DOHH2 (cell line): Measurements from ENCODE around the gene SCN2B.

Experiments used
- H3F3A ChIP-seq: fragments of 200-600 bp; sonication (generic), shearing (Covaris generic); 2 replicates; pipeline ENCODE4 v1.6.0; 2016; ENCODE audit warnings: antibody characterized with exemption, mild to moderate bottlenecking; ENCODE audit not compliant: control insufficient read depth, insufficient read depth
- H3K27ac ChIP-seq: fragments of 200-600 bp; sonication (generic); 2 replicates; pipeline ENCODE4 v1.5.1; 2014; ENCODE audit warnings: low read depth, mild to moderate bottlenecking, low read length, moderate library complexity
- H3K27me3 ChIP-seq: fragments of 200-600 bp; sonication (generic); 2 replicates; pipeline ENCODE4 v1.6.1; 2014; ENCODE audit warnings: mild to moderate bottlenecking, low read length, mixed read lengths; ENCODE audit not compliant: control insufficient read depth
- H3K36me3 ChIP-seq: fragments of 200-600 bp; sonication (generic); 2 replicates; pipeline ENCODE4 v1.6.1; 2014; ENCODE audit warnings: mild to moderate bottlenecking, low read length, moderate library complexity, mixed read lengths; ENCODE audit not compliant: control insufficient read depth
- H3K4me1 ChIP-seq: fragments of 200-600 bp; sonication (generic); 2 replicates; pipeline ENCODE4 v1.6.1; 2014; ENCODE audit warnings: mild to moderate bottlenecking, low read length, mixed read lengths; ENCODE audit not compliant: control insufficient read depth
- H3K4me2 ChIP-seq: fragments of 200-600 bp; sonication (generic); 2 replicates; pipeline ENCODE4 v1.6.0; 2014; ENCODE audit warnings: mild to moderate bottlenecking, low read length, moderate library complexity
- H3K4me3 ChIP-seq: fragments of 200-600 bp; sonication (generic); 2 replicates; pipeline ENCODE4 v1.5.1; 2014; ENCODE audit warnings: mild to moderate bottlenecking, low read length, mixed read lengths
- H3K79me2 ChIP-seq: fragments of 200-600 bp; sonication (generic); 2 replicates; pipeline ENCODE4 v1.6.1; 2014; ENCODE audit warnings: mild to moderate bottlenecking, low read length, mixed read lengths; ENCODE audit not compliant: control insufficient read depth
- H3K9me2 ChIP-seq: fragments of 200-600 bp; sonication (generic); replicated peaks from 2 replicates; pipeline ENCODE4 v1.6.1; 2014; ENCODE audit warnings: mild to moderate bottlenecking, low read length, mixed read lengths; ENCODE audit not compliant: control insufficient read depth
- H3K9me3 ChIP-seq: fragments of 200-600 bp; sonication (generic); 2 replicates; pipeline ENCODE4 v1.6.1; 2014; ENCODE audit warnings: antibody characterized with exemption, low read length, mixed read lengths; ENCODE audit not compliant: control insufficient read depth, insufficient read depth
- H4K20me1 ChIP-seq: fragments of 200-600 bp; sonication (generic); 2 replicates; pipeline ENCODE4 v1.6.0; 2014; ENCODE audit warnings: low read depth, mild to moderate bottlenecking, antibody characterized with exemption, low read length, moderate library complexity; ENCODE audit not compliant: control insufficient read depth, insufficient read depth
- CTCF ChIP-seq: fragments of 200-600 bp; sonication (generic); IDR thresholded peaks from one replicate; pipeline ENCODE4 v1.5.1; 2014; ENCODE audit warnings: antibody characterized with exemption, mild to moderate bottlenecking, low read depth, low read length; ENCODE audit not compliant: poor library complexity, severe bottlenecking
- EZH2phosphoT487 ChIP-seq: fragments of 200-600 bp; sonication (generic); IDR thresholded peaks from 2 replicates; pipeline ENCODE4 v1.6.1; 2017; ENCODE audit warnings: borderline replicate concordance, mild to moderate bottlenecking, antibody characterized with exemption, low read length, moderate library complexity, mixed read lengths

The SCN2B gene

DNA sequence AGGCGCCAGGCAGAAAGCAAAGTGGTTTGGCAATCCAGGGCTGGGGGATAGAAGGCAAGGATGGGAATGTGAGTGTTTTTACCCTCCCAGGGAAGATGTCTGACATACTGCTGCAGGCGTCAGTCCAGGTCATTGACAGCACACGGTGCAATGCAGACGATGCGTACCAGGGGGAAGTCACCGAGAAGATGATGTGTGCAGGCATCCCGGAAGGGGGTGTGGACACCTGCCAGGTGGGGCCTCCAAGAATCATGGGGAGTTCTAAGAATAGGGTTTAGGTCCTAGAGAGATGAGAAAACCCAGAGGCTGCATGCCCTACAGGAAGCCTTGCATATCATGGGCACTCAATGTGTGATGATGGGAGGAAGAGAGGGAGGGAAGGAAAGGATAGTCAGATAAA lies 61.4 kb downstream of the SCN2B start:
- Histone ChIP-seq H3K4me1 (peaks cover 3% of the 10 kb centered on the region; the same call in 1 of the 2 replicates), H3K9me2 (no peaks in the 10 kb centered on the region), H4K20me1 (no peaks in the 10 kb centered on the region), H3K79me2 (no peaks in the 10 kb centered on the region), H3K4me2 (no peak overlapping the region), H3K4me3 (no peak overlapping the region), H3F3A (no peaks in the 10 kb centered on the region), H3K27me3 (peaks cover 22% of the 10 kb centered on the region), H3K36me3 (no peaks in the 10 kb centered on the region), H3K27ac (no peak overlapping the region), H3K9me3 (no peaks in the 10 kb centered on the region)
- TF ChIP-seq EZH2phosphoT487 (no peak), CTCF (no peak)

DNA sequence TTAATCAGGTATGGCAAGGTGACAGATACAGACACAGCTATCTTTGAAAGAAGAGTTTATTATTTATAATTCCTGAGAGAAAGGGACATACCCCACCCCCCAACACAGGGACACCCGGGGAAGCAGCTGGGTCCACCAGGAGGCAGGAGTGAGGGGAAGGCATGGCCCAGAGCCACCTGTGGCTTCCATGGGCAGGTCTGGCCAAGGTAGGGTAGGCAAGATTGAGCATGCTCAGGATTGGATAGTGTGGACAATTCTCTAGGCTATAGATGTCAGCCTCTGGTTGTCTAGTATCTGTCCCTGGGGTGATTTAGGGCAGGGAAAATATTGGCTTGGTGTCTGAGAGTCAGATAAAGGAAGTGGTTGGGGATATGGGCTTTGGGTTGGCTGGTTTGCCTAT lies 62.2 kb downstream of the SCN2B start:
- no peak overlapping the region for H3K27ac ChIP-seq
- peaks cover 22% of the 10 kb centered on the region for H3K27me3 ChIP-seq
- TF ChIP-seq CTCF (no peak), EZH2phosphoT487 (no peak)
- H3K9me3 ChIP-seq = no peaks in the 10 kb centered on the region
- H3K4me1 ChIP-seq = peaks cover 3% of the 10 kb centered on the region; the same call in 1 of the 2 replicates
- no peaks in the 10 kb centered on the region for H4K20me1 ChIP-seq
- no peaks in the 10 kb centered on the region for H3K9me2 ChIP-seq
- no peak overlapping the region for H3K4me2 ChIP-seq
- H3K4me3 ChIP-seq = no peak overlapping the region
- H3F3A ChIP-seq = no peaks in the 10 kb centered on the region
- H3K36me3 ChIP-seq = no peaks in the 10 kb centered on the region
- no peaks in the 10 kb centered on the region for H3K79me2 ChIP-seq

- no peak overlapping the region for H3K4me2 ChIP-seq
- H3K27ac ChIP-seq = no peak overlapping the region
- no peaks in the 10 kb centered on the region for H3K9me3 ChIP-seq
- H3K4me1 ChIP-seq = peaks cover 3% of the 10 kb centered on the region; the same call in 1 of the 2 replicates
- no peaks in the 10 kb centered on the region for H3F3A ChIP-seq
- H3K9me2 ChIP-seq = no peaks in the 10 kb centered on the region
- no peaks in the 10 kb centered on the region for H4K20me1 ChIP-seq
- TF ChIP-seq CTCF (no peak), EZH2phosphoT487 (no peak)
- H3K4me3 ChIP-seq = no peak overlapping the region
- H3K36me3 ChIP-seq = no peaks in the 10 kb centered on the region
- peaks cover 9% of the 10 kb centered on the region; the same call in 1 of the 2 replicates for H3K27me3 ChIP-seq
- H3K79me2 ChIP-seq = no peaks in the 10 kb centered on the region
Observed at GRCh38 chr11:118112711-118113430, 63.6 kb downstream of the SCN2B start.
